Measurements from ENCODE around the gene IGF2BP2. TPM values are rescaled to one million over a fixed set of nuclear protein-coding genes. Genes with fewer than 3 reads are reported as not detected.

The IGF2BP2 gene
- total and polyA plus RNA-seq, 2 of the 4 experiments (the other 2 are of a cell fraction) = 23.4 to 88.2 TPM

GRCh38 chr3:185830018-185830797, 5.4 kb upstream of the IGF2BP2 start:
- H2AK9ac ChIP-seq (replicated peaks; ENCODE audit: low read depth, low read length, poor library complexity) = no peak overlapping the region
- no peak for ATAC-seq (ENCODE audit: low read depth)
- H3K4me3 ChIP-seq (ENCODE audit: insufficient read depth, low read depth, low read length) = no peak overlapping the region
- no peak overlapping the region for H3K18ac ChIP-seq (ENCODE audit: low read depth, low read length)
- no peak overlapping the region for H2AK5ac ChIP-seq (ENCODE audit: low read depth, low read length)
- intact Hi-C loops (cut with micrococcal nuclease) = no loop called here
- H4K91ac ChIP-seq (ENCODE audit: insufficient read depth, low read depth, low read length) = no peak overlapping the region
- 67% methylated on average over 2 of the region's 5 CpGs; no CpG with 5 or more reads in 1 of the 2 experiments for WGBS, 2 experiments (ENCODE audit: extremely low coverage in 2 of 2, insufficient read length in 1 of 2)
- no peak overlapping the region for H2BK20ac ChIP-seq (ENCODE audit: low read depth, low read length)
- no peaks in the 10 kb centered on the region for H3K27me3 ChIP-seq (ENCODE audit: control insufficient read depth, insufficient read depth, low read length)
- H3K9me3 ChIP-seq (ENCODE audit: control insufficient read depth, insufficient read depth, low read length) = no peaks in the 10 kb centered on the region
- peaks cover 20 to 25% of the 10 kb centered on the region in 2 experiments for H3K79me1 ChIP-seq (ENCODE audit: low read depth in 1 of 2, low read length in 2 of 2)
- no peak overlapping the region for H2BK120ac ChIP-seq (ENCODE audit: low read depth, low read length)
- H4K20me1 ChIP-seq (ENCODE audit: insufficient read depth, low read length) = peaks cover 7% of the 10 kb centered on the region; the same call in 1 of the 2 replicates
- H3K9ac ChIP-seq (ENCODE audit: low read depth, low read length) = no peak overlapping the region
- ChIA-PET CTCF (no interaction called here), POLR2A (ENCODE audit: unreplicated experiment) (no interaction called here)
- no peak overlapping the region for H3K4me2 ChIP-seq (ENCODE audit: low read depth, low read length)
- no peak overlapping the region for H3K14ac ChIP-seq (replicated peaks; ENCODE audit: low read depth, low read length)
- no peak overlapping the region for H3K27ac ChIP-seq (ENCODE audit: insufficient read depth, low read length)
- no peak overlapping the region for H4K5ac ChIP-seq (ENCODE audit: low read depth, low read length)
- TF ChIP-seq MAFK (IDR thresholded peaks at IDR 0.05; ENCODE audit: low read depth, low read length) (no peak), BHLHE40 (IDR thresholded peaks at IDR 0.05; ENCODE audit: low read depth, low read length) (no peak), MXI1 (IDR thresholded peaks at IDR 0.05; ENCODE audit: borderline replicate concordance, low read depth, low read length) (no peak), CEBPB (IDR thresholded peaks at IDR 0.05; ENCODE audit: low read depth, low read length) (peak; percentile 41; the same call in 1 of the 2 replicates), POLR2A (IDR thresholded peaks at IDR 0.05; ENCODE audit: low read depth, low read length) (no peak), RFX5 (IDR thresholded peaks at IDR 0.05; ENCODE audit: low read depth, low read length) (no peak), SMC3 (IDR thresholded peaks at IDR 0.05; ENCODE audit: low read depth, low read length) (no peak), MAZ (IDR thresholded peaks at IDR 0.05; ENCODE audit: borderline replicate concordance, low read depth, low read length) (no peak)
- dilution Hi-C loops (cut with HindIII; ENCODE audit: low sequenced_read_pairs, unreplicated experiment) = no loop called here
- H3K36me3 ChIP-seq (ENCODE audit: control insufficient read depth, insufficient read depth, low read length) = 0 out of 2 replicates have a peak, but pooled peaks cover 3% of the 10 kb centered on the region
- no peak overlapping the region for H2BK15ac ChIP-seq (ENCODE audit: low read depth, low read length)
- no peak overlapping the region for H3K56ac ChIP-seq (ENCODE audit: extremely low read depth, insufficient read depth, low read length)
- in situ Hi-C loops (cut with MboI; ENCODE audit: low sequenced_read_pairs) = no loop called here
- no peak overlapping the region for H3K4ac ChIP-seq (ENCODE audit: low read depth, low read length)
- H2AFZ ChIP-seq (replicated peaks; ENCODE audit: low read length, poor library complexity) = no peak overlapping the region
- H3K4me1 ChIP-seq (ENCODE audit: control insufficient read depth, insufficient read depth, low read length) = peaks cover 4% of the 10 kb centered on the region; the same call in 1 of the 2 replicates
- H4K8ac ChIP-seq (ENCODE audit: low read depth in 2 of 2, low read length in 2 of 2) = no peak overlapping the region
- no peak overlapping the region for H2BK5ac ChIP-seq (ENCODE audit: low read depth, low read length, poor library complexity, severe bottlenecking)
- H3K9me1 ChIP-seq (ENCODE audit: insufficient read depth, low read length) = peaks cover 3% of the 10 kb centered on the region; the same call in 1 of the 2 replicates
- DNase-seq = no peak
- no peak overlapping the region for H3K23ac ChIP-seq (ENCODE audit: low read depth, low read length)
- BruUV-seq (replicated peaks) = no TSS peak
